A549 (cell line): ENCODE results near the gene TCF12. TPM values are rescaled to one million over a fixed set of nuclear protein-coding genes. Genes with fewer than 3 reads are reported as not detected.

Experiments used
- ATAC-seq, 2 experiments: fragments of 200-7000 bp in 1 of 2; fragments of >200 bp in 1 of 2; cut with Nextera tagmentation in 1 of 2; cut with Tn5 transposase in 1 of 2; 3 replicates each; pipeline versions ENCODE4 v1.8.0 to v1.9.1; 2018 to 2020; ENCODE audit warnings: mild to moderate bottlenecking in 1 of 2, moderate library complexity in 1 of 2
- CTCF ChIA-PET: fragments of 300-600 bp; sonication (Branson Sonifier 250); formaldehyde crosslinking; extraction: SDS; loops from one replicate; lab custom pipeline; 2021; ENCODE audit warnings: antibody characterized with exemption, inconsistent platforms; lab: Yijun Ruan, JAX
- POLR2A ChIA-PET: fragments of 350-600 bp; formaldehyde crosslinking; extraction: SDS; loops from one replicate; lab custom pipeline; 2021; ENCODE audit warnings: antibody characterized with exemption, inconsistent platforms; lab: Yijun Ruan, JAX
- DNase-seq, 2 experiments: peaks; one replicate each; pipeline versions ENCODE4 v3.0.0 to v3.0.0-alpha.2; 2011 to 2016; ENCODE audit warnings: low read depth in 1 of 2, low spot score in 1 of 2
- FAIRE-seq: peaks from 2 replicates; lab custom pipeline; 2011; peaks lifted over from hg19 to GRCh38; lab: Jason Lieb, UNC
- H3K27ac ChIP-seq, 2 experiments: fragments of >200 bp; sonication (Bioruptor Twin); formaldehyde crosslinking; 3 replicates each; pipeline ENCODE4 v1.5.1; 2016 to 2017
- H3K4me1 ChIP-seq: fragments of >200 bp; sonication (Bioruptor Twin); formaldehyde crosslinking; 3 replicates; pipeline ENCODE4 v1.6.1; 2016
- H3K4me2 ChIP-seq: fragments of >200 bp; sonication (Bioruptor Twin); formaldehyde crosslinking; 3 replicates; pipeline ENCODE4 v1.6.1; 2016
- H3K4me3 ChIP-seq: fragments of >200 bp; sonication (Bioruptor Twin); formaldehyde crosslinking; 3 replicates; pipeline ENCODE4 v1.5.1; 2016
- H3K9me3 ChIP-seq: fragments of >200 bp; sonication (Bioruptor Twin); formaldehyde crosslinking; 3 replicates; pipeline ENCODE4 v1.6.1; 2016
- ATOH8 ChIP-seq: fragments of 250-450 bp; sonication (Bioruptor Pico); IDR thresholded peaks from 2 replicates; pipeline ENCODE4 v1.5.0; 2020; ENCODE audit warnings: low read depth, mild to moderate bottlenecking, moderate library complexity
- CBX2 ChIP-seq: fragments of 200-600 bp; sonication (generic); IDR thresholded peaks from 2 replicates; pipeline ENCODE4 v1.6.1; 2016; ENCODE audit warnings: low read depth, mild to moderate bottlenecking, borderline replicate concordance
- CBX8 ChIP-seq: fragments of 200-600 bp; sonication (generic); IDR thresholded peaks from 2 replicates; pipeline ENCODE4 v1.6.1; 2016
- CHD4 ChIP-seq: fragments of 200-600 bp; sonication (generic); IDR thresholded peaks from 2 replicates; pipeline ENCODE4 v1.6.1; 2016; ENCODE audit warnings: antibody characterized with exemption, mild to moderate bottlenecking, borderline replicate concordance
- EHF ChIP-seq: fragments of 250-450 bp; sonication (Bioruptor Pico); IDR thresholded peaks from 2 replicates; pipeline ENCODE4 v1.5.0; 2020; ENCODE audit warnings: mild to moderate bottlenecking
- EHMT2 ChIP-seq: fragments of 200-600 bp; sonication (generic); IDR thresholded peaks from 2 replicates; pipeline ENCODE4 v1.6.1; 2016; ENCODE audit warnings: antibody characterized with exemption, low read depth, mild to moderate bottlenecking, moderate library complexity
- EP300 ChIP-seq, 2 experiments: fragments of >200 bp; sonication (Bioruptor Twin); formaldehyde crosslinking; IDR thresholded peaks; 2 replicates in 1 of 2; 3 replicates in 1 of 2; pipeline ENCODE4 v1.6.1; 2016 to 2017
- FOSB ChIP-seq: fragments of 250-450 bp; sonication (Bioruptor Pico); IDR thresholded peaks from 2 replicates; pipeline ENCODE4 v1.5.0; 2020; ENCODE audit warnings: mild to moderate bottlenecking, moderate library complexity
- FOSL2 ChIP-seq, 2 experiments: fragments of 450-650 bp in 1 of 2; fragments of >200 bp in 1 of 2; sonication (Bioruptor Twin) in 1 of 2; formaldehyde crosslinking; IDR thresholded peaks; 2 replicates each; pipeline versions ENCODE4 v1.5.0 to v1.6.1; 2016 to 2020; ENCODE audit warnings: mild to moderate bottlenecking in 1 of 2, moderate library complexity in 1 of 2
- FOXS1 ChIP-seq: fragments of 250-450 bp; sonication (Bioruptor Pico); IDR thresholded peaks from 2 replicates; pipeline ENCODE4 v1.5.0; 2020; ENCODE audit warnings: mild to moderate bottlenecking, moderate library complexity
- HDAC2 ChIP-seq: fragments of 200-600 bp; sonication (generic); IDR thresholded peaks from 2 replicates; pipeline ENCODE4 v1.6.1; 2016
- HOXB5 ChIP-seq: fragments of 250-450 bp; sonication (Bioruptor Pico); IDR thresholded peaks from 2 replicates; pipeline ENCODE4 v1.5.0; 2020; ENCODE audit warnings: mild to moderate bottlenecking, moderate library complexity
- KDM5A ChIP-seq: fragments of 200-600 bp; sonication (generic); IDR thresholded peaks from 2 replicates; pipeline ENCODE4 v1.6.1; 2016; ENCODE audit warnings: antibody characterized with exemption, mild to moderate bottlenecking
- MAFK ChIP-seq: fragments of 450-650 bp; IDR thresholded peaks from 2 replicates; pipeline ENCODE4 v1.6.1; 2014; ENCODE audit not compliant: partially characterized antibody
- MAX ChIP-seq: IDR thresholded peaks from 2 replicates; pipeline ENCODE4 v1.6.1; 2012
- MAZ ChIP-seq: fragments of 150-350 bp; IDR thresholded peaks from 2 replicates; pipeline ENCODE4 v1.6.1; 2014; ENCODE audit warnings: antibody characterized with exemption, low read depth, low read length, borderline replicate concordance
- MYC ChIP-seq: IDR thresholded peaks from 2 replicates; pipeline ENCODE4 v1.6.1; 2012; ENCODE audit warnings: mild to moderate bottlenecking, inconsistent platforms, low read length, improper control_type of control experiment, borderline replicate concordance
- NR3C1 ChIP-seq: fragments of >200 bp; sonication (Bioruptor Twin); formaldehyde crosslinking; IDR thresholded peaks from 3 replicates; pipeline ENCODE4 v1.6.1; 2017
- PHF8 ChIP-seq: fragments of 200-600 bp; sonication (generic); IDR thresholded peaks from 2 replicates; pipeline ENCODE4 v1.6.1; 2016; ENCODE audit warnings: low read depth, mild to moderate bottlenecking, antibody characterized with exemption, moderate library complexity, borderline replicate concordance
- RARB ChIP-seq: fragments of 250-450 bp; sonication (Bioruptor Pico); IDR thresholded peaks from 2 replicates; pipeline ENCODE4 v1.8.0; 2021; ENCODE audit warnings: mild to moderate bottlenecking, moderate library complexity
- RFX5 ChIP-seq: fragments of 450-650 bp; IDR thresholded peaks from 2 replicates; pipeline ENCODE4 v1.7.1; 2014; ENCODE audit warnings: antibody characterized with exemption, mild to moderate bottlenecking, moderate library complexity
- RNF2 ChIP-seq: fragments of 200-600 bp; sonication (generic); IDR thresholded peaks from 2 replicates; pipeline ENCODE4 v1.6.1; 2016; ENCODE audit warnings: low read depth, mild to moderate bottlenecking, antibody characterized with exemption, moderate library complexity, borderline replicate concordance
- ZNF302 ChIP-seq: fragments of 250-450 bp; sonication (Bioruptor Pico); IDR thresholded peaks from 2 replicates; pipeline ENCODE4 v1.9.0; 2021; ENCODE audit warnings: inconsistent platforms, mild to moderate bottlenecking, moderate library complexity
- ZSCAN20 ChIP-seq: fragments of 250-450 bp; sonication (Bioruptor Pico); IDR thresholded peaks from 2 replicates; pipeline ENCODE4 v1.8.0; 2022; ENCODE audit warnings: mild to moderate bottlenecking, moderate library complexity
- WGBS: methylation state at CpG from one replicate; pipeline ENCODE4 v1.1.6; 2017; ENCODE audit errors: missing lambda C conversion rate; 5-methylcytosine and 5-hydroxymethylcytosine counted together
- polyA plus RNA-seq, 4 experiments: library from polyadenylated mRNA; depleted of rRNA in 3 of 4; stranded (reverse); fragments of >200 nt; fragmentation: RNase III in 1 of 4; extraction: RNeasy Plus Mini Kit Qiagen cat#74134 plus additional on column Dnase treatment in 1 of 4; gene quantifications; 2 replicates in 3 of 4; 3 replicates in 1 of 4; pipeline ENCODE4 v1.2.3, GENCODE V29; 2011 to 2017
- TF ChIP-seq, protein P1 (sequence below): fragments of >200 bp; sonication (Bioruptor Twin); formaldehyde crosslinking; IDR thresholded peaks from 3 replicates; pipeline ENCODE4 v1.6.1; 2016
- TF ChIP-seq, protein P2 (sequence below): fragments of >200 bp; sonication (Bioruptor Twin); formaldehyde crosslinking; IDR thresholded peaks from 3 replicates; pipeline ENCODE4 v1.5.1; 2016
- TF ChIP-seq, protein P3 (sequence below): fragments of 150-350 bp; IDR thresholded peaks from 2 replicates; pipeline ENCODE4 v1.6.1; 2014; ENCODE audit warnings: low read depth, mild to moderate bottlenecking, low read length
- TF ChIP-seq, protein P4 (sequence below): IDR thresholded peaks from 2 replicates; pipeline ENCODE4 v1.6.1; 2012

The TCF12 gene
- polyA plus RNA-seq, 2 of the 4 experiments (the other 2 are of a cell fraction), result 36.3 to 121 TPM

DNA sequence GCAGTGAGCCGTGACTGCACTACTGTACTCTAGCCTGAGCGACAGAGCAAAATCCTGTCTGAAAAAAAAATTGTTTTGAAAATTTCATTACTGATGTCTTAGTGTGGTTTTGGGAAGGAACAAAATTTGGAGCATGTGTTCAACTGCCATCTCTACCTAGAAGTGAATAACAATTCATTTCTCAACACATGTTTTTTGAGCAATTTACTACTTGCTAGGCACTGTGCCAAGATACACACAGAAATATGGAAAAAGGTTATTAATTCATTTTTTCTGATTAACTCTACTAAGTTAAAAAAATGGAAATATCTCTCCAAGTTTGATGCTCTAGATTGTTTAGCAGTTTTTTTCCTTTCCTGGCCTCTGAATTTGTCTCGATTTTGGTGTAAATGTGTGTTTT lies 5.2 kb upstream of the TCF12 start:
- ChIA-PET CTCF (no interaction called here), POLR2A (no interaction called here)
- Histone ChIP-seq H3K4me3 (no peak overlapping the region), H3K4me1 (peaks cover 11% of the 10 kb centered on the region), H3K4me2 (no peak overlapping the region), H3K9me3 (no peaks in the 10 kb centered on the region), H3K27ac (no peak overlapping the region)
- ATAC-seq, result no peak
- no peak for FAIRE-seq
- DNase-seq, result no peak
- WGBS, result 80% methylated on average over 3 of the region's 3 CpGs
- no peak for TF ChIP-seq FOSL2 (IDR thresholded peaks at IDR 0.05)
- TF ChIP-seq FOSL2 (CRISPR knock-in tag; IDR thresholded peaks at IDR 0.05), result no peak
- no peak for TF ChIP-seq PHF8
- TF ChIP-seq RARB (CRISPR knock-in tag), result no peak
- no peak for TF ChIP-seq MAZ
- TF ChIP-seq ZSCAN20, result no peak
- no peak for TF ChIP-seq MAFK
- TF ChIP-seq HDAC2, result no peak
- TF ChIP-seq, protein P1, sequence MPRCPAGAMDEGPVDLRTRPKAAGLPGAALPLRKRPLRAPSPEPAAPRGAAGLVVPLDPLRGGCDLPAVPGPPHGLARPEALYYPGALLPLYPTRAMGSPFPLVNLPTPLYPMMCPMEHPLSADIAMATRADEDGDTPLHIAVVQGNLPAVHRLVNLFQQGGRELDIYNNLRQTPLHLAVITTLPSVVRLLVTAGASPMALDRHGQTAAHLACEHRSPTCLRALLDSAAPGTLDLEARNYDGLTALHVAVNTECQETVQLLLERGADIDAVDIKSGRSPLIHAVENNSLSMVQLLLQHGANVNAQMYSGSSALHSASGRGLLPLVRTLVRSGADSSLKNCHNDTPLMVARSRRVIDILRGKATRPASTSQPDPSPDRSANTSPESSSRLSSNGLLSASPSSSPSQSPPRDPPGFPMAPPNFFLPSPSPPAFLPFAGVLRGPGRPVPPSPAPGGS, result no peak

DNA sequence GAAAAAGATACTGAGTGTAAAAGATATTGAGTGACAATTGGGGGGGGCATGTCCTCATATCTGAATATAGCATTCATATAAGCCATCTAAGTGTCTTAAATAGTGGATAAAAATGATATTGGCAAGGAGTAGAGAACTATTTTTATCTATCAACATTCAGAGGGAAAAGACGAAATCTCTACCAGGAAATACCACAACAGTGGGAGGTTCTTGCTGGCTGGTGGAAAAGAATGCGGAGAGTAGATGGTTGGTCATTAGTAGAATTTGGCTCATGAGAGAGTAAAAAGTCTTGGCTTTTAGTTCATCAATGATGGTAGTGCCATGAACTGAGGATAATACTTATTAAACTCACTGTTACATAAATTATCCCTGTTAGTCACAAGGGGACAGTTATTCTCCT lies 4.8 kb upstream of the TCF12 start:
- ChIA-PET POLR2A (no interaction called here), CTCF (interaction anchor here (1.6 kb wide), 1 partner anchor 207 kb away, joined by 4 read pairs; no protein-coding TSS in a partner anchor)
- WGBS, result 92% methylated on average over 2 of the region's 2 CpGs
- H3K4me2 ChIP-seq, result no peak overlapping the region
- H3K27ac ChIP-seq, result no peak overlapping the region
- FAIRE-seq (no peak), DNase-seq (no peak), ATAC-seq (no peak)
- H3K4me3 ChIP-seq, result no peak overlapping the region
- TF ChIP-seq, protein P2, sequence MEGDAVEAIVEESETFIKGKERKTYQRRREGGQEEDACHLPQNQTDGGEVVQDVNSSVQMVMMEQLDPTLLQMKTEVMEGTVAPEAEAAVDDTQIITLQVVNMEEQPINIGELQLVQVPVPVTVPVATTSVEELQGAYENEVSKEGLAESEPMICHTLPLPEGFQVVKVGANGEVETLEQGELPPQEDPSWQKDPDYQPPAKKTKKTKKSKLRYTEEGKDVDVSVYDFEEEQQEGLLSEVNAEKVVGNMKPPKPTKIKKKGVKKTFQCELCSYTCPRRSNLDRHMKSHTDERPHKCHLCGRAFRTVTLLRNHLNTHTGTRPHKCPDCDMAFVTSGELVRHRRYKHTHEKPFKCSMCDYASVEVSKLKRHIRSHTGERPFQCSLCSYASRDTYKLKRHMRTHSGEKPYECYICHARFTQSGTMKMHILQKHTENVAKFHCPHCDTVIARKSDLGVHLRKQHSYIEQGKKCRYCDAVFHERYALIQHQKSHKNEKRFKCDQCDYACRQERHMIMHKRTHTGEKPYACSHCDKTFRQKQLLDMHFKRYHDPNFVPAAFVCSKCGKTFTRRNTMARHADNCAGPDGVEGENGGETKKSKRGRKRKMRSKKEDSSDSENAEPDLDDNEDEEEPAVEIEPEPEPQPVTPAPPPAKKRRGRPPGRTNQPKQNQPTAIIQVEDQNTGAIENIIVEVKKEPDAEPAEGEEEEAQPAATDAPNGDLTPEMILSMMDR, result no peak
- TF ChIP-seq CHD4, result no peak
- TF ChIP-seq EHMT2, result no peak
- no peak for TF ChIP-seq CBX8
- no peak for TF ChIP-seq MAX
- no peak for TF ChIP-seq RFX5
- no peak for TF ChIP-seq NR3C1
- no peak for TF ChIP-seq FOXS1
- TF ChIP-seq EP300 (IDR thresholded peaks at IDR 0.05), result no peak
- TF ChIP-seq RNF2, result no peak
- TF ChIP-seq KDM5A, result no peak
- TF ChIP-seq, protein P3, sequence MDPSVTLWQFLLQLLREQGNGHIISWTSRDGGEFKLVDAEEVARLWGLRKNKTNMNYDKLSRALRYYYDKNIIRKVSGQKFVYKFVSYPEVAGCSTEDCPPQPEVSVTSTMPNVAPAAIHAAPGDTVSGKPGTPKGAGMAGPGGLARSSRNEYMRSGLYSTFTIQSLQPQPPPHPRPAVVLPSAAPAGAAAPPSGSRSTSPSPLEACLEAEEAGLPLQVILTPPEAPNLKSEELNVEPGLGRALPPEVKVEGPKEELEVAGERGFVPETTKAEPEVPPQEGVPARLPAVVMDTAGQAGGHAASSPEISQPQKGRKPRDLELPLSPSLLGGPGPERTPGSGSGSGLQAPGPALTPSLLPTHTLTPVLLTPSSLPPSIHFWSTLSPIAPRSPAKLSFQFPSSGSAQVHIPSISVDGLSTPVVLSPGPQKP, result no peak
- H3K4me1 ChIP-seq, result peaks cover 11% of the 10 kb centered on the region
- H3K9me3 ChIP-seq, result no peaks in the 10 kb centered on the region

GRCh38 chr15:56915888-56916287 lies 2.6 kb upstream of the TCF12 start:
- ATAC-seq, result no peak
- CTCF ChIA-PET, result interaction anchor here (1.2 kb wide), 1 partner anchor 28 kb away, joined by 3 read pairs; no protein-coding TSS in a partner anchor
- TF ChIP-seq HOXB5 (CRISPR knock-in tag), result no peak
- no peak for TF ChIP-seq CBX2
- TF ChIP-seq FOSB (CRISPR knock-in tag), result no peak
- TF ChIP-seq MAX, result no peak
- no peak for TF ChIP-seq ATOH8 (CRISPR knock-in tag)
- no peak for TF ChIP-seq ZNF302
- TF ChIP-seq EHF (CRISPR knock-in tag), result no peak
- no peak for TF ChIP-seq RFX5
- TF ChIP-seq FOSL2 (IDR thresholded peaks at IDR 0.05), result no peak
- TF ChIP-seq FOSL2 (CRISPR knock-in tag; IDR thresholded peaks at IDR 0.05), result no peak
- TF ChIP-seq MAFK, result no peak
- no peak for TF ChIP-seq EP300 (IDR thresholded peaks at IDR 0.05)
- TF ChIP-seq, protein P4, sequence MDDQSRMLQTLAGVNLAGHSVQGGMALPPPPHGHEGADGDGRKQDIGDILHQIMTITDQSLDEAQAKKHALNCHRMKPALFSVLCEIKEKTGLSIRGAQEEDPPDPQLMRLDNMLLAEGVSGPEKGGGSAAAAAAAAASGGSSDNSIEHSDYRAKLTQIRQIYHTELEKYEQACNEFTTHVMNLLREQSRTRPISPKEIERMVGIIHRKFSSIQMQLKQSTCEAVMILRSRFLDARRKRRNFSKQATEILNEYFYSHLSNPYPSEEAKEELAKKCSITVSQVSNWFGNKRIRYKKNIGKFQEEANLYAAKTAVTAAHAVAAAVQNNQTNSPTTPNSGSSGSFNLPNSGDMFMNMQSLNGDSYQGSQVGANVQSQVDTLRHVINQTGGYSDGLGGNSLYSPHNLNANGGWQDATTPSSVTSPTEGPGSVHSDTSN, result no peak
- no peak for TF ChIP-seq MYC
- no peak for TF ChIP-seq CBX8
- no peak for TF ChIP-seq EHMT2

More at GRCh38 chr15:56915888-56916287, 2.6 kb upstream of the TCF12 start:
- Histone ChIP-seq H3K4me3 (no peak overlapping the region), H3K4me1 (peaks cover 19% of the 10 kb centered on the region), H3K27ac (no peak overlapping the region), H3K9me3 (no peaks in the 10 kb centered on the region), H3K4me2 (no peak overlapping the region)
- WGBS, result 90% methylated on average over 4 of the region's 4 CpGs
- FAIRE-seq (no peak), DNase-seq (no peak)
- POLR2A ChIA-PET, result no interaction called here
